ENCODE results near the gene CCNY. TPM values are rescaled to one million over a fixed set of nuclear protein-coding genes. Genes with fewer than 3 reads are reported as not detected.

The CCNY gene
- total and polyA plus RNA-seq, 2 of the 13 experiments (the other 11 are each of a cell fraction or from before 2014, with no cell fraction given): 48.2 to 54.7 TPM

DNA sequence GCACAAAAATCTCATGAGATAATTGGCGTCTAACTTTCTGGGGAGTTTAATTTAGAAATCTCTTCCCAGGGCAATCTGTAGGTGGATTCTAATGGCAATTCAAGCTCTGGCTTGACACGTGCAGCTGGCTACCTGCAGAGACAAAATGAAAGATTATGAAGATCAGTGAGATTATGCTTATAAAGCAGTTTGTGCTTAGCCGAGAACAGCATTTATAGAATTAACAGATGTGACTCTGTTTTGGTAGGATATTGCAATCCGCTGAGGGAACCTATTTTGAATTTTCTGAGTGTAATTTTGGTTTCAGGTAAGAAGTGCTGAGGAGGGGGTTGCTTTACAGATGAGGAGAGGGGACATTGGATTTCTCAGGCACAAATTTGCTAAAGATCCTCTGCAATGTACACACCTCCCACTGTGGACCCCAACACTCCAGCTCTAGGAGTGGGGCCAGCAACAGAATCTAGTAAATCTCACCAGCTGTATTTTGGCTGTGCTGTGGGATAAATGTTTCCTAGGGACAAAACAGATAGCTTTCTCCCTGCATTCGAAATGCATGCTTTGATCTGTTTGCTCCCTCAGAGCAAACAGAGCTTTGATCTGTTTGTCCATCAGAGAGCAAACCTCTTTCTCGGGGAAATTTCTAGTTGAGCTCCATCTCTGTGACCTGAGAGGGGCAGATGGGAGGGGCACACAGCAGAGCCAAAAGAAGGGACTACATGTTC is 276.2 kb downstream of the CCNY start (continued):
- TF ChIP-seq PAXIP1 (CRISPR knock-in tag; conservative IDR thresholded peaks at IDR 0.05) (peak; percentile 79), ELF3 (CRISPR knock-in tag; IDR thresholded peaks at IDR 0.05) (0 out of 2 replicates have a peak, but pooled peaks have one; percentile 16), ERF (CRISPR knock-in tag; IDR thresholded peaks at IDR 0.05) (0 out of 2 replicates have a peak, but pooled peaks have one; percentile 19), TBX3 (IDR thresholded peaks at IDR 0.05; ENCODE audit: borderline replicate concordance) (no peak), NFIC (IDR thresholded peaks at IDR 0.05; ENCODE audit: low read length) (0 out of 2 replicates have a peak, but pooled peaks have one; percentile 39), KLF16 (CRISPR knock-in tag; IDR thresholded peaks at IDR 0.05) (peak in 1 of 2 experiments; percentile 41; a peak in 1 of 4 replicates), LCORL (IDR thresholded peaks at IDR 0.05) (no peak), LCORL (CRISPR knock-in tag; IDR thresholded peaks at IDR 0.05) (peak; percentile 42; the same call in 1 of the 2 replicates), BCL6 (CRISPR knock-in tag; IDR thresholded peaks at IDR 0.05) (peak; percentile 76), NR2F2 (IDR thresholded peaks at IDR 0.05; ENCODE audit: borderline replicate concordance, low read depth) (peak; percentile 32; the same call in 1 of the 2 replicates), RELA (CRISPR knock-in tag; IDR thresholded peaks at IDR 0.05) (no peak), FOXO1 (CRISPR knock-in tag; IDR thresholded peaks at IDR 0.05) (peak; percentile 43; the same call in 1 of the 2 replicates), NR2F6 (IDR thresholded peaks at IDR 0.05) (peak; percentile 52), NR2F6 (CRISPR knock-in tag; IDR thresholded peaks at IDR 0.05) (peak; percentile 61; the same call in 1 of the 2 replicates), KDM2A (CRISPR knock-in tag; IDR thresholded peaks at IDR 0.05; ENCODE audit: borderline replicate concordance, low read depth) (no peak), CBX1 (IDR thresholded peaks at IDR 0.05; ENCODE audit: low read depth) (no peak), ISL2 (CRISPR knock-in tag; IDR thresholded peaks at IDR 0.05) (peak; percentile 71), RARA (CRISPR knock-in tag; IDR thresholded peaks at IDR 0.05) (peak; percentile 21; the same call in 1 of the 2 replicates)
- TF ChIP-seq, protein P1, sequence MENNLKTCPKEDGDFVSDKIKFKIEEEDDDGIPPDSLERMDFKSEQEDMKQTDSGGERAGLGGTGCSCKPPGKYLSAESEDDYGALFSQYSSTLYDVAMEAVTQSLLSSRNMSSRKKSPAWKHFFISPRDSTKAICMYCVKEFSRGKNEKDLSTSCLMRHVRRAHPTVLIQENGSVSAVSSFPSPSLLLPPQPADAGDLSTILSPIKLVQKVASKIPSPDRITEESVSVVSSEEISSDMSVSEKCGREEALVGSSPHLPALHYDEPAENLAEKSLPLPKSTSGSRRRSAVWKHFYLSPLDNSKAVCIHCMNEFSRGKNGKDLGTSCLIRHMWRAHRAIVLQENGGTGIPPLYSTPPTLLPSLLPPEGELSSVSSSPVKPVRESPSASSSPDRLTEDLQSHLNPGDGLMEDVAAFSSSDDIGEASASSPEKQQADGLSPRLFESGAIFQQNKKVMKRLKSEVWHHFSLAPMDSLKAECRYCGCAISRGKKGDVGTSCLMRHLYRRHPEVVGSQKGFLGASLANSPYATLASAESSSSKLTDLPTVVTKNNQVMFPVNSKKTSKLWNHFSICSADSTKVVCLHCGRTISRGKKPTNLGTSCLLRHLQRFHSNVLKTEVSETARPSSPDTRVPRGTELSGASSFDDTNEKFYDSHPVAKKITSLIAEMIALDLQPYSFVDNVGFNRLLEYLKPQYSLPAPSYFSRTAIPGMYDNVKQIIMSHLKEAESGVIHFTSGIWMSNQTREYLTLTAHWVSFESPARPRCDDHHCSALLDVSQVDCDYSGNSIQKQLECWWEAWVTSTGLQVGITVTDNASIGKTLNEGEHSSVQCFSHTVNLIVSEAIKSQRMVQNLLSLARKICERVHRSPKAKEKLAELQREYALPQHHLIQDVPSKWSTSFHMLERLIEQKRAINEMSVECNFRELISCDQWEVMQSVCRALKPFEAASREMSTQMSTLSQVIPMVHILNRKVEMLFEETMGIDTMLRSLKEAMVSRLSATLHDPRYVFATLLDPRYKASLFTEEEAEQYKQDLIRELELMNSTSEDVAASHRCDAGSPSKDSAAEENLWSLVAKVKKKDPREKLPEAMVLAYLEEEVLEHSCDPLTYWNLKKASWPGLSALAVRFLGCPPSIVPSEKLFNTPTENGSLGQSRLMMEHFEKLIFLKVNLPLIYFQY (CRISPR knock-in tag; IDR thresholded peaks at IDR 0.05; ENCODE audit: borderline replicate concordance): no peak
- TF ChIP-seq, protein P2, sequence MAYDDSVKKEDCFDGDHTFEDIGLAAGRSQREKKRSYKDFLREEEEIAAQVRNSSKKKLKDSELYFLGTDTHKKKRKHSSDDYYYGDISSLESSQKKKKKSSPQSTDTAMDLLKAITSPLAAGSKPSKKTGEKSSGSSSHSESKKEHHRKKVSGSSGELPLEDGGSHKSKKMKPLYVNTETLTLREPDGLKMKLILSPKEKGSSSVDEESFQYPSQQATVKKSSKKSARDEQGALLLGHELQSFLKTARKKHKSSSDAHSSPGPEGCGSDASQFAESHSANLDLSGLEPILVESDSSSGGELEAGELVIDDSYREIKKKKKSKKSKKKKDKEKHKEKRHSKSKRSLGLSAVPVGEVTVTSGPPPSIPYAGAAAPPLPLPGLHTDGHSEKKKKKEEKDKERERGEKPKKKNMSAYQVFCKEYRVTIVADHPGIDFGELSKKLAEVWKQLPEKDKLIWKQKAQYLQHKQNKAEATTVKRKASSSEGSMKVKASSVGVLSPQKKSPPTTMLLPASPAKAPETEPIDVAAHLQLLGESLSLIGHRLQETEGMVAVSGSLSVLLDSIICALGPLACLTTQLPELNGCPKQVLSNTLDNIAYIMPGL (CRISPR knock-in tag; IDR thresholded peaks at IDR 0.05; ENCODE audit: borderline replicate concordance in 1 of 2, low read depth in 1 of 2): 0 out of 4 replicates have a peak, but pooled peaks of 1 of the 2 experiments have one; percentile 21

Measured in HepG2 (cell line).